Activated B cell treated with CpG ODN at 0.5 μM for 24 hours (primary cell): Measurements from ENCODE around the gene NAALADL2. TPM values are rescaled to one million over a fixed set of nuclear protein-coding genes. Genes with fewer than 3 reads are reported as not detected.

Experiments
- ATAC-seq: fragments of 200-7000 bp; cut with Tn5 transposase; one replicate; pipeline ENCODE4 v1.10.0; 2021; ENCODE audit warnings: low read depth, mild to moderate bottlenecking, moderate library complexity
- CTCF ChIA-PET: fragments of 350-600 bp; sonication (Branson Sonifier 250); formaldehyde crosslinking; loops from one replicate; lab custom pipeline; 2021; ENCODE audit warnings: antibody characterized with exemption; lab: Charles Lee
- POLR2A ChIA-PET: fragments of 350-600 bp; sonication (Branson Sonifier 250); formaldehyde crosslinking; loops from one replicate; lab custom pipeline; 2021; ENCODE audit warnings: antibody characterized with exemption; lab: Charles Lee
- DNase-seq: peaks from one replicate; pipeline ENCODE4 v3.0.0; 2022
- H3K27ac Mint-ChIP-seq: one replicate; pipeline ENCODE4 v1.8.0; 2020; ENCODE audit warnings: mixed read lengths
- H3K27me3 Mint-ChIP-seq: one replicate; pipeline ENCODE4 v1.8.0; 2021; ENCODE audit warnings: mixed read lengths
- H3K36me3 Mint-ChIP-seq: one replicate; pipeline ENCODE4 v1.8.0; 2021; ENCODE audit warnings: low read depth, mixed read lengths
- H3K4me1 Mint-ChIP-seq: one replicate; pipeline ENCODE4 v1.8.0; 2021; ENCODE audit warnings: mixed read lengths
- H3K4me3 Mint-ChIP-seq: one replicate; pipeline ENCODE4 v1.8.0; 2020; ENCODE audit warnings: mild to moderate bottlenecking, mixed read lengths
- H3K9me3 Mint-ChIP-seq: one replicate; pipeline ENCODE4 v1.8.0; 2020; ENCODE audit warnings: mixed read lengths
- CTCF ChIP-seq: fragments of 200-600 bp; IDR thresholded peaks from one replicate; pipeline ENCODE4 v1.8.0; 2022; ENCODE audit warnings: antibody characterized with exemption, mild to moderate bottlenecking
- intact Hi-C: fragments of 100-400 bp; cut with micrococcal nuclease; formaldehyde crosslinking; loops from one replicate; pipeline ENCODE4 v1.15.1; 2024
- total RNA-seq: library from RNA; stranded (reverse); gene quantifications from 2 replicates; pipeline ENCODE4 v1.2.3, GENCODE V29; 2022

The NAALADL2 gene
- total RNA-seq, 1 donor from 2014 or later: not detected

DNA sequence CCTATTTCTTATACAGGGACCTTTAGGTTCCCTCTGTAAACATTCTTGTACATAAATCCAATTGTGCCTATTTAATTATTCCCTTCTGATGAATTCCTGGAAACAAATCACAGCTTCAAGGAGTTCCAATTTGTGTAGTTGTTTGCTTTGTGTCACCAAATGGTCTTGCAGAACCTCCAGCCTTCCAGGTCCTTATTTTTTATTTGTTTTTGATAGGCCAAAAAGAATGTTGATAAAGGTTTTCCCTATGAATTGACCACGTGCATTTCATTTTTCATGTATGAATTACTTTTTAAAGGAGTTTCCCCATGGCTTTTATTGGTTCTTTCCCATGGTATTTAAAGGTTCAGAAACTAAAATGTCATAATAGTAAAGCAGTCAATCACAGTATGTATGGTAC, 243.0 kb downstream of the NAALADL2 start:
- Mint-ChIP-seq H3K36me3 (no peaks in the 10 kb centered on the region), H3K4me1 (no peaks in the 10 kb centered on the region), H3K27ac (no peak overlapping the region), H3K9me3 (no peaks in the 10 kb centered on the region), H3K4me3 (no peak overlapping the region), H3K27me3 (no peaks in the 10 kb centered on the region)
- ChIA-PET POLR2A (no interaction called here), CTCF (no interaction called here)
- ATAC-seq: no peak
- intact Hi-C loops: no loop called here
- TF ChIP-seq CTCF: no peak
- no peak for DNase-seq

- H3K27ac Mint-ChIP-seq: no peak overlapping the region
- no peak for TF ChIP-seq CTCF
- no peaks in the 10 kb centered on the region for H3K9me3 Mint-ChIP-seq
- intact Hi-C loops: no loop called here
- H3K4me3 Mint-ChIP-seq: no peak overlapping the region
- H3K36me3 Mint-ChIP-seq: no peaks in the 10 kb centered on the region
- DNase-seq (no peak), ATAC-seq (no peak)
- POLR2A ChIA-PET: no interaction called here
- no peaks in the 10 kb centered on the region for H3K27me3 Mint-ChIP-seq
- CTCF ChIA-PET: no interaction called here
- no peaks in the 10 kb centered on the region for H3K4me1 Mint-ChIP-seq
These were observed 244.2 kb downstream of the NAALADL2 start for GRCh38 chr3:175103298-175103697.

DNA sequence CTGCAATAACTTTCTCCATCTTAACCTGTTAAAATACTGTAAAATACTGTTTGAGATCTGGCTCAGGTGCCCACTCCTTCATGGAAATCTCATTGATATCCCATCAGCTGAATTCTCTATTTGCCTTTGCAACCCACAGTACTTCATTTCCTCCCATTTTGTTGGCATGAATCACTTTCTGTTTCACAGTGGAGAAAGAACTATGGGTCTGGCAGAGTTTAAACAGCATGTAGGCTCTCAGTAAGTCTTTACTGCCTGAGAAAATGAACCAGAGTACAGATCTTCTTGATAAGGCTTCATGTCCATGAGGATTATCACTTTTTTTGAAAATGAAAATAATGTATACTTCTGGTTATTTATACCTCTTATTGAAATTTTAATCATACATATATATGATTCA, 245.9 kb downstream of the NAALADL2 start:
- no peak for DNase-seq
- H3K27me3 Mint-ChIP-seq: no peaks in the 10 kb centered on the region
- no peaks in the 10 kb centered on the region for H3K4me1 Mint-ChIP-seq
- no peak for TF ChIP-seq CTCF
- H3K36me3 Mint-ChIP-seq: no peaks in the 10 kb centered on the region
- ATAC-seq: no peak
- intact Hi-C loops: no loop called here
- ChIA-PET CTCF (no interaction called here), POLR2A (no interaction called here)
- H3K27ac Mint-ChIP-seq: no peak overlapping the region
- no peak overlapping the region for H3K4me3 Mint-ChIP-seq
- H3K9me3 Mint-ChIP-seq: peaks cover 2% of the 10 kb centered on the region

GRCh38 chr3:175107231-175107630, 248.1 kb downstream of the NAALADL2 start:
- ChIA-PET POLR2A (no interaction called here), CTCF (no interaction called here)
- DNase-seq (no peak), ATAC-seq (no peak)
- intact Hi-C loops: no loop called here
- no peaks in the 10 kb centered on the region for H3K27me3 Mint-ChIP-seq
- no peak for TF ChIP-seq CTCF
- H3K36me3 Mint-ChIP-seq: no peaks in the 10 kb centered on the region
- H3K9me3 Mint-ChIP-seq: peaks cover 2% of the 10 kb centered on the region
- no peak overlapping the region for H3K27ac Mint-ChIP-seq
- no peaks in the 10 kb centered on the region for H3K4me1 Mint-ChIP-seq
- no peak overlapping the region for H3K4me3 Mint-ChIP-seq

DNA sequence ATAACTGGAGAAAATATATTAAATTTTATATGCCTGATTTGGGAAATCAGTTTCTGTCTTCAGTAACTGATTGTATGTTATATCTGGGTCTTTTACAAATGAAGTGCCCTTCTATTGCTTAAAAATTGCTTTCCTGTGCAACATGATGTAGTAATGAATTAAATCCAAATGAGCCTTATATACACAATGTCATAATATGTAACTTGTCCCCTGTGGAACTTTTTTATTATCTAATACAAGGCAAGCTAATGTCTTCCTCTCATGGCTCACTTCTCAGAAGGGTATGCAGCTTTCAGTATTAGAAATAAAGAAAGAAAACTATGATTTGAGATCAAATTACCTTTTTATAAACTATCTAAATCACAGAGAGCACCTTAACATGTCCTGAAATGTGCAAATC, 248.9 kb downstream of the NAALADL2 start:
- Mint-ChIP-seq H3K27me3 (no peaks in the 10 kb centered on the region), H3K36me3 (no peaks in the 10 kb centered on the region), H3K4me1 (no peaks in the 10 kb centered on the region), H3K4me3 (no peak overlapping the region), H3K27ac (no peak overlapping the region), H3K9me3 (peaks cover 2% of the 10 kb centered on the region)
- intact Hi-C loops: no loop called here
- POLR2A ChIA-PET: no interaction called here
- DNase-seq (no peak), ATAC-seq (no peak)
- CTCF ChIA-PET: no interaction called here
- no peak for TF ChIP-seq CTCF
